ENCODE data around the gene HLA-DQB1.
"Not testable (repeated sequence)": the region's sequence is repeated elsewhere in the genome, so short reads cannot be mapped to it uniquely, and the experiment has no call there.

The HLA-DQB1 gene

GRCh38 chr6:32689531-32690501 is 23.4 kb upstream of the HLA-DQB1 start:
- TF ChIP-seq CTCF (conservative IDR thresholded peaks at IDR 0.05): no peak
- no peak overlapping the region for H3K27ac ChIP-seq

- no peak overlapping the region for H3K27ac ChIP-seq
- TF ChIP-seq CTCF (conservative IDR thresholded peaks at IDR 0.05): no peak
These were observed 19.1 kb upstream of the HLA-DQB1 start for GRCh38 chr6:32685603-32686002.

DNA sequence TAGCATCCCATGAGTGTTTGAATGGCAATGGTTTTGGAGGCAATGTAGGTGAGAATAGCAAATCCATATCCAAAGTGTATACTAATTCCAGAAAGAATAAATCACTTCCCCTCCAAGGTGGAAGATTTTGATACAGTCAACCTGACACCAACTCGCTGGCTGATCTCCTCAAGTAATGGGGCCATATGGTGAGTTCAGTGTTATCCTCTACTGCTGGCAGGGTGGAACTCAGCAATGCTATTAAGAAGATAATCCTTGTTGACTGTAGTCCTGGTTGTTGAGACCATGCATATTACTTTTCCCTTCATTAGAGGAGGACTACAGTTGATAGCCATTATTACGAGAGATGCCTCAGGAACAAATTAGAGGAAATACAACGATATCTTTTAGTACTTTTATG is 17.8 kb upstream of the HLA-DQB1 start:
- no peak for TF ChIP-seq CTCF (conservative IDR thresholded peaks at IDR 0.05)
- H3K27ac ChIP-seq: no peak overlapping the region

DNA sequence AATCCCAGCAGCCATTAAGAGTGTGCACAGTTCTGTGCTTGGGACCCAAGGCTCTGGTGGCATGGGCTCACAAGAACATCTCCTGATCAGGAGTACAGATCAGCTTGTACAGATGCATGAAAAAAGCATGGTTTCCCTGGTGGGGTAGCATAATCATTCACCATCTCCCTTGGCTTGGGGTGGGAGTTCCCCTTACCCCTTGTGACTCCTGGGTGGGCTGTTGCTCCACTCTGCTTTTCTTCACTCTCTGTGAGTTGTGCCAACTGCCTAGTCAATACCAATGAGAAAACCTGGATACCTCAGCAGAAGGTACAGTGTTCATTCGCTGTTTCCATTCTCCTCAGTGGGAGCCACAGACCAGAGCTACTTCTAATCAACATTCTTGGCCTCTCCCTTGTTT is 13.6 kb upstream of the HLA-DQB1 start:
- no peak overlapping the region for H3K27ac ChIP-seq
- no peak for TF ChIP-seq CTCF (conservative IDR thresholded peaks at IDR 0.05)

DNA sequence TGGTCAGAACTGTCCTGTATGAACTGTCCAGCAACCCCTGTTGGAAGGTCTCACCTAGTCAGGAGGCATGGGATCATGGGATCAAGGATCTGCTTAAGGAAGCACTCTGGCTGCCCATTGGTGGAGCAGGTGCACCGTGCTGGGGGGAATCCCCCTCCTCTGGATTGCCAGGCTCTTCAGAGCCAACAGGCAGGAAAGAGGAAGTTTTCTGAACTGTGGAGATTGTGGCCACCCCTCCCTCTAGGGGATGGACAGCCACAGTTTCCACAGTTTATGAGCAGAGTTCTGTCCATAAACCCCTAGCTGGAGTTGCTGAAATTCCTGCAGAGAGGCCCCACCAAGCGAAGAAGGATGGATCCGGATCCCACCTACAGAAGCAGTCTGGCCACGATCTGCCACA is 13.0 kb upstream of the HLA-DQB1 start:
- no peak overlapping the region for H3K27ac ChIP-seq
- no peak for TF ChIP-seq CTCF (conservative IDR thresholded peaks at IDR 0.05)

- not testable (repeated sequence) for H3K27ac ChIP-seq
These were observed 7.7 kb upstream of the HLA-DQB1 start for GRCh38 chr6:32674123-32674522.

- not testable (repeated sequence) for H3K27ac ChIP-seq
These were observed 5.5 kb upstream of the HLA-DQB1 start for GRCh38 chr6:32671908-32672307.

DNA sequence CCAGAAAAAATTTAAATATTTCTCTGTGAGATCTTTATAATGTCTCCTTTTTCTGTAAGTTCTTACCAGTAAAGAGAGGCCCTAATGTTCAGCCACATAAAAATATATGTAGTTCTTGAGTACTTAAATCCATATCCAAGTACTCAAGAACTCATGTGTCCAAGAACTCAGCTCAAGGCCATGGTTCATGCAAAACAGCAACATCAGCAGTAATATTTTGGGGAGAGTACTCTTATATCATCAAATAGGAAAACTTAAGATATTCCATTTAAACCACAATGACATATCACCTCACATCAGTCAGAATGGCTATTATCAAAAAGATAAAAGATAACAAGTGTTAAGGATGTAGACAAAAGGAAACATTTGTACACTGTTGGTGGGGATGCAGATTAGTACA is 3.4 kb upstream of the HLA-DQB1 start:
- TF ChIP-seq CTCF (conservative IDR thresholded peaks at IDR 0.05): no peak
- H3K27ac ChIP-seq: no peak overlapping the region

Data from VCaP (cell line).